NCI-H2196 treated with DMSO at 0.1 percent for 48 hours (cell line): Measurements from ENCODE around the gene PFKL.

Source experiments
- DNase-seq: peaks from one replicate; lab custom pipeline; 2025; ENCODE audit not compliant: unreplicated experiment; lab: John Stamatoyannopoulos, UW

The PFKL gene

GRCh38 chr21:44299458-44300261 lies at the start of gene PFKL:
TSS of gene PFKL (plus strand) at chr21:44300053. CDS start at chr21:44300106, 53 bp downstream.
- no peak for DNase-seq

GRCh38 chr21:44253832-44254710 lies 45.8 kb upstream of the PFKL start:
- DNase-seq, result no peak

GRCh38 chr21:44255511-44255981 lies 44.3 kb upstream of the PFKL start:
- DNase-seq, result no peak

- no peak for DNase-seq
Measured at GRCh38 chr21:44258056-44258725, 41.7 kb upstream of the PFKL start.

- DNase-seq, result no peak
Measured at GRCh38 chr21:44259082-44259705, 40.7 kb upstream of the PFKL start.

- DNase-seq, result no peak
Measured at GRCh38 chr21:44260066-44260465, 39.8 kb upstream of the PFKL start.

- no peak for DNase-seq
Measured at GRCh38 chr21:44260791-44261631, 38.8 kb upstream of the PFKL start.

GRCh38 chr21:44261675-44262295 lies 38.1 kb upstream of the PFKL start, which contains the start of gene DNMT3L:
TSS of gene DNMT3L (minus strand) at chr21:44261897. CDS start at chr21:44261259, 638 bp downstream.
- no peak for DNase-seq

GRCh38 chr21:44262338-44263056 lies 37.4 kb upstream of the PFKL start:
- no peak for DNase-seq

GRCh38 chr21:44263221-44263760 lies 36.6 kb upstream of the PFKL start:
- DNase-seq, result no peak

GRCh38 chr21:44263768-44264167 lies 36.1 kb upstream of the PFKL start:
- DNase-seq, result no peak

GRCh38 chr21:44265734-44266270 lies 34.1 kb upstream of the PFKL start:
- DNase-seq, result no peak

- no peak for DNase-seq
Measured at GRCh38 chr21:44267655-44268142, 32.2 kb upstream of the PFKL start.

- DNase-seq, result no peak
Measured at GRCh38 chr21:44269090-44269489, 30.8 kb upstream of the PFKL start.

GRCh38 chr21:44271558-44272283 lies 28.1 kb upstream of the PFKL start:
- no peak for DNase-seq

- no peak for DNase-seq
Measured at GRCh38 chr21:44272284-44272858, 27.5 kb upstream of the PFKL start.

- DNase-seq, result no peak
Measured at GRCh38 chr21:44273046-44273445, 26.8 kb upstream of the PFKL start.
